GM19372 (cell line): ENCODE results near the gene ADAMTS4.

Experiments
- ATAC-seq: cut with Tn5 transposase; IDR thresholded peaks from one replicate; pipeline ENCODE4 v1.9.1; 2021; ENCODE audit warnings: mild to moderate bottlenecking, low read depth, moderate library complexity; ENCODE audit not compliant: unreplicated experiment

ADAMTS4 gene

DNA sequence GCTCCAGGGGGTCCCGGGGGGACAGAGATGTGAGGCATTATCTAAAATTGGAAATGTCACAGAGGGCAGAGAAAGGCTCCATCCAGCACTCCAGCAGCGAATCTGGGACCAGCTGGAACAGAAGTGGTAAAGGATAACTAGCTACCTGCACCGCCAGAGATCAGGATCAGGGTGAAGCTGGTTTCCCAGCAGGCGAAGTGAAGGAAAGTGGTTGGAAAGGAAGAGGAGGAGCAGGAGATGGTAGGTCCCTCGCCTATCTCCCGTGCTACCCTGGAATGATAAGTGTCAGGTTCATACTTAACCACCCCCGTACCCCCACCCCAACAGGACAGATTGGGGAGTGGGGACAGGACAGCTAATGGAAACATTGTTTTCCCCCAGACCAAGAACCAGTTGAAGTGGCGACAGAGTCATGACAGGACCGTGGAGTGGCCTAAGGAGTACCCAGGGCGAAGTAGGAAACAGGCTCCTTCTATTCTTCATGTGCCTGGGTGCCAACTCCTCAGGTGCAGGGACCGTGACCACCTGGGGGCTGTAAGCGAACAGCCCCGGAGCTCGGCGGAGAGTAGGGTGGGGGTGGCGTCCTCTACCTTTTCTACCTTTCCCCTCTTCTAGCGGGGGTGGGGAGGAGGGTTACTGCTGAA is 22.3 kb downstream of the ADAMTS4 start:
- ATAC-seq = no peak

DNA sequence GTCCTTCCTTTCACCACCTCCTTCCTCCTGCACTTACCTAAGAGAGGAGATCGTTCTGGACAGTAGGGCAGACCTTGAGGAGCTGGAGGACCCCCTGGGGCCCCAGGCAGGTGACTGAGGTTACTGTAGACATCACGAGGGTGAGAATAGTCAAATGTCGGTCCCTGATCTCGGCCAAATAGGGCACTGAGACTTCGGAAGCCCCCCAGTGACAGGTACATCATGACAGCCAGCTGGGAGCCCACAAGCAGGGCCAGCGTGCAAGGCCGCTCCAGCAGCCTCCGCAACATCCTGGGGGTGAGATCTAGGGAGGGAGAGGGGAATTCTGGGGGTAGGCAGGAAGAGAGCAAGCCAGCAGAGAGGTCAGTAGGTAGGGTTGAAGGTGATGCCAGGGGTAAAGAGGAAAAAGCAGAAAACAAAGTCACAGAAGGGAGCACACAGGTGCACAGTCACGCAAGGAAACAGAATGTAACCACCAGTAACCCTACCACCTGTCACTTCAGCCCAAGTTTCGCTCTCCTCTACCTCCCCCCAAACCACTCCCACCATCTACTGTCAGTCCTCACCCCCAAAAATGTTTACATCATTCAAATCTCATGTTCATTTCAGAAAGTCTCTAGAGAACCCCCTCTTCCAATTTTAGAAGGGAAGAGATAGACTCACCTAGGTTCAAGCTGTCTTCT is 22.9 kb downstream of the ADAMTS4 start:
- no peak for ATAC-seq

DNA sequence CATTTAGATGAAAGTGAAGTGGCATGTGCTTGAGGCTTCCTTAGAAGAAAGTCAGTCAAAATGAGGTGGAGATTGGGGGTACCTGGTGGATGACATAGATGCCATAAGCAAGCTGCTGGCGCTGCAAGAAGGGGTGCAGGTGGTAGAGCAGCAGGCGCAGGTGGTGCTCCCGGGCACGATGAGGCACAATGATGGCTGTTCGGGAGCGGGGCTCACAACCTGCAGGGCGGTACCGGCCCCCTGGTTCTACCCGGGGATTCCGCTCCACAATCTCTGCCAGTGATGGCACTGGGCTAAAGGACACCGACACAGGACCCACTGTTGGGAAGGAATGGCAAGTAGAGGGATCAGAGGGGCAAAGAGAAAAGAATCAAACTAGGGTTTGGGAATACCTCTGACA is 23.9 kb downstream of the ADAMTS4 start:
- ATAC-seq = no peak

DNA sequence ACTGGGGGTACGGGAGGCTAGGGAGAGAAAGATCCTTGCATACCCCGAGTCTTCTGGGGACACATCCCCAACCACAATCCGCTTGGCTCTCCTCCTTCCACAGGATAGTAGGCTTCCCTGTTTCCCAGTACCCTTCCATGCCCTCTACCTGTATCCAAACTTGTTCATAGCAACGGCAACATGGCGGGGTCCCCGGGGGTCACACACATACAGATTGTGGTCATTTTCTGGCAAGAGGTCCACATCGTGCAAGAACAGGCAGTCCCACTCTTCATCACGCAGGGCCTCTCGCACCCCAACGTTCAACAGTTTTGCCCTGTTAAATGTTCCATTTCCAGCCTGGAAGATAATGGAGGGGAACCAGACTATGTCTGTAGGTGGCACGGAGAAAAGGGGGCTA is 25.1 kb downstream of the ADAMTS4 start:
- no peak for ATAC-seq

DNA sequence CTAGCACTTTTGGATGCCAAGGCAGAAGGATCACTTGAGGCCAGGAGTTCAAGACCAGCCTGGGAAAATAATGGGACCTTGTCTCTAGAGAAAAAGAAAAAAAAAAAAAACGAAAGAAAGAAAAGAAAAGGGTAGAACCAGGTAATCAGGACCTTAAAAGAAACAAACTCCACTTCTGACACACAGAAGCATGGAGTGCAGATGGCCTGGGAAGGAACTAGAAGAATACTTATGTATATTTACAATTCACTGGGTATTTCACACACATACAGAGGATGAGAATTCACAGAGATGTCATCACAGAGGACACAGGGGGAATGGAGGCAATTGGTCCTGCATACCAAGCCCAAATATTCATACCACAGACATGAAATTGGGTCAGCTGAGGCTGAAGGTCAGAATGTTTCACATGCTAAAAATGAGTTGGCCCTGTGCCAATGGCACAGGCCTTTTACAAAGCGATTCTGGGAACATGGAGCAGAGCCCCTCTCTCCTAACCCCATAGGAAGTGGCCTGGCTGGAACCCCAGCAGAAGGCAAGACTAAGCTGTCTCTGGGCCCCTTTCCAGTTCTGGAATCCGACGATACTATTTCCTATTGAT is 26.0 kb downstream of the ADAMTS4 start:
- no peak for ATAC-seq

DNA sequence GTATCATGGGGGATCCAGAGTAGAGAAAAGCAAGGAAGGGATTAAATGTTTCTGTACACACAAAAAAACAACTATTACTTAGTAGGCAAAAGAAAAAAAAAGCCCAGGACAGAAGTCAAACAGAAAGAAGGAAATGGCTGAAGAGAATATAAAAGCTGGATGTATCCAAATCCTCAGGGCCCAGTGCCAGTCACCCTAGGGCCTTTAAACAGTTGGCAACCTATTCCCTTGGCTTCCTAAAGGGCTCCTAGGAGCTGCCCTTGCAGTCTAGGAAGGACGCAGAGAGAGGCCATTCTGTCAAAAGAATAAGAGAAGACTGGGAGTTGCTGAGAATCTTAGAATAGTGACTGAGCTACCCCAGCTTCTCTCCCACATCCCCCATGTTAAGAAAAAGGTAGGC is 26.5 kb downstream of the ADAMTS4 start:
- no peak for ATAC-seq

DNA sequence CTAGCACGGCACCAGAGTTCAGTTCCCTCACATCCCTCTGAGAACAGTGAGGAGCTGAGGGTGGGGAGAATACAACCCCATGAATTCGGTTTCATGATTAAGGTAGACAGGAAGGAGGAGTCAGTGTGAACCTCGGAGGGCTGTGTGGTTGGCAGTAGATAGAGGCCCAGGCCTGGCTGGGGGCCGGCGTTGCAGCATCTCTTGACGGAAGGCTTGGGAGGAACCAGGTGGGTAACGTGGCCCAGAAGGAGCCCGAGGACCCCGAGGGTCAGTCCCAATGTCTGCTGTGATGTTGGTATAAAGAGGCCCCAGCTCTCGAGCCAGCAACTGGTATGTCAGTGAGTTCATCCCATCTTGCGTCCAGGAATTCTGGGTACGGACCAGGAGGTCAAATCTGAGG is 27.2 kb downstream of the ADAMTS4 start:
- ATAC-seq = no peak

DNA sequence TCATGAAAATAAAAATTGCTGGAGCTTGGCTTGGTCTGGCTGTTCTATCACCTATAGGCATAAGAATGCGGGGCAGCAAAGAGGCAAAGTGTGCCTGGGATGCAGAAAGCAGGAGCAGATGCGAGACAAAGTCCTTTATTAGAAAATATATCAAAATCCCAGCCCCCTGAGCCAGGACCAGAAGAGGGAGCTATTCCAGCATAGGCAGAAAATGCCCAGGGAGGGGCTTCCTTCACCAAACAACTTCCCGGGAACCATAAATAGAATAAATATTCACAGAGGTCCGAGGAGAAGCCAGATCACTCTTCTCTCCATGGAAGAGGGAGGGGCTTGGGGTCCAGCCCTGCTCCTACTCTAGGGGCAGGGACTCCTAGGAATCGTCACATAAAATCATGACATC is 27.7 kb downstream of the ADAMTS4 start:
- no peak for ATAC-seq

DNA sequence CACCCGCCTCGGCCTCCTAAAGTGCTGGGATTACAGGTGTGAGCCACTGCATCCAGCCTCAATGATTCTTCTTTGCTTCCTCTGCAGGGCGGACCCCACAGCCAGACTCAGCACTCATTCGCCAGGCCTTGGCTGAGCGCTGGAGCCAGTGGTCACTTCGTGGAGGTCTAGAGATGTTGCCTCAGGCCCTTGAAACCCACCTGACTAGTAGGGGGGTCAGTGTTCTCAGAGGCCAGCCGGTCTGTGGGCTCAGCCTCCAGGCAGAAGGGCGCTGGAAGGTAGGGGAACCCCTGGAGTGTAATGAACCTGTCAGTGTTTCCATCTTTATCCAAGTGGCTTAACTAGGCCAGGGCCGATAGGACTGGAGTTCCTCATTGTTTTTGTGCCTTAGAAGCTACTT is 29.9 kb downstream of the ADAMTS4 start:
- ATAC-seq = no peak

DNA sequence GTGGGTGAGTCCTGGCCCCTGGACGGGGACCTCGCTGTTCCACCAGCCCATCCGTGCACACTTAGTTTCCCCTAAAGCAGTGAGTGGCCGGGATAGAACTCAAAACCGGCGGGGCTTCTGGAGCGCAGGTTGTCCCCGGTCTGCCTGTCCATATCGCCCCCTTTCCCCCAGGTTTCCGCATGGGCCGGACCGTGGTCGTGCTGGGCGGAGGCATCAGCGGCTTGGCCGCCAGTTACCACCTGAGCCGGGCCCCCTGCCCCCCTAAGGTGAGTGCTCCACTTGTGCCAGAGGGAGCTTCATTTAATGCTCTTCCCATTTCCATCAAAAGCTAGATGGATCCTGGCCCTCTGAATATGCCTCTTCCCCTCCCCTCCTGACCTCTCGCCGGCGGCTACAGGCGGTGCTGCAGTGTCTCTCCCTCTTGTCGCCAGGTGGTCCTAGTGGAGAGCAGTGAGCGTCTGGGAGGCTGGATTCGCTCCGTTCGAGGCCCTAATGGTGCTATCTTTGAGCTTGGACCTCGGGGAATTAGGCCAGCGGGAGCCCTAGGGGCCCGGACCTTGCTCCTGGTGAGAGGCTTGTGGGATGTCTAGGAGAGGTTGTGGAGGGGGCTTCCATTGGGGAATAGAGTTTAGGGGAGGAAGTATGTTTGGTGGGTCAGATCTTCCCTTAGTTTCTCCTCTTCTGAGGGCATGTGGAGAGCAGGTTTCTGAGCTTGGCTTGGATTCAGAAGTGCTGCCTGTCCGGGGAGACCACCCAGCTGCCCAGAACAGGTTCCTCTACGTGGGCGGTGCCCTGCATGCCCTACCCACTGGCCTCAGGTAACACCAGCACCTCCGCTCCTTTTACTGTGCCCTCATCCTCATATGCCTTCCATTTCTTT is 31.9 kb downstream of the ADAMTS4 start:
- ATAC-seq = no peak

DNA sequence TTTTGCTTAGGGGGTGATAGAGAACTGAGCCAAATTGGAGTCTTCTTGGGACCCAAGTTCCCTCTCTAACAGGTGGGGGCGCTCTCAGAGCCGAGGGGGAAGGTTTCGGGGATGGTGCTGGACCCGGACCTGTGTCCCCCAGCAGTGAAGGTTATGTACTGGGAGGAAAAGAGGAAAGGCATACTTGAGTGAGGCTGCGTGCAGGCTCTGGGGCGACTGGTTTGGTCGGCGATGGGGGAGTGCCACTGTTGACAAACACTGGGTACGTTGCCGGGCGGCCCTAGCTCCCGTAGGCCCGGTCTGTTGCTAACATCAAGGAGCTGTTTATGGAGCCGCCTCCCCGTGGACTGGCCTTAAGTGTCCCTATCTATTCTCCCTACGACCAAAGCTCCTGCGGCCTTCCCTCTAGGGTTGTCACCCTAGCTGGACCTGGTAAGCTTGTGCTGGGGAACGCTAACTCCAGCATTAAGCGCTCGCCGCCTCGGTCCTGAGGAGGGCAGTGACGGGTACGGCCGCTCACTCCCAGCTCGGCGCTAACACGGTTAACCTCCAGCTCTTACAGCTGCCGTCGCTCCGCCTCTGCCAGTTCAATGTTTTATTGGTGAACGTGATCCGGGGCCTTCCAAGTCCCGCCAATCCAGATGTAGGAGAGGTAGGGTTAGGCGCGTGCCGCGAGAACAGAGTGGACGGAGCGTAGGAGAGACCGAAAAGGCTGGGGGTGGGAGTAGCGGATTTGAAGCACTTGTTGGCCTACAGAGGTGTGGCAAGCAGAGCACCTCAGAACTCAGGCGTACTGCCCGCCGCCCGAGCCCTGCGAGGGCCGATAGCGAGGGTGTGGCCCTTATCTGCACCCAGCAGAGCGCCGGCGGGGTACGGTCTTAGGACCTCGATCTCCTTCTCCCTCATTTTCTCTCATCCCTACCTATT is 32.8 kb downstream of the ADAMTS4 start, which contains the start of gene PPOX:
PPOX (plus strand) TSS at position 685 of the 927 bp plus-strand sequence. CDS start 422 bp downstream, outside the sequence.
- ATAC-seq = peak; percentile 89

DNA sequence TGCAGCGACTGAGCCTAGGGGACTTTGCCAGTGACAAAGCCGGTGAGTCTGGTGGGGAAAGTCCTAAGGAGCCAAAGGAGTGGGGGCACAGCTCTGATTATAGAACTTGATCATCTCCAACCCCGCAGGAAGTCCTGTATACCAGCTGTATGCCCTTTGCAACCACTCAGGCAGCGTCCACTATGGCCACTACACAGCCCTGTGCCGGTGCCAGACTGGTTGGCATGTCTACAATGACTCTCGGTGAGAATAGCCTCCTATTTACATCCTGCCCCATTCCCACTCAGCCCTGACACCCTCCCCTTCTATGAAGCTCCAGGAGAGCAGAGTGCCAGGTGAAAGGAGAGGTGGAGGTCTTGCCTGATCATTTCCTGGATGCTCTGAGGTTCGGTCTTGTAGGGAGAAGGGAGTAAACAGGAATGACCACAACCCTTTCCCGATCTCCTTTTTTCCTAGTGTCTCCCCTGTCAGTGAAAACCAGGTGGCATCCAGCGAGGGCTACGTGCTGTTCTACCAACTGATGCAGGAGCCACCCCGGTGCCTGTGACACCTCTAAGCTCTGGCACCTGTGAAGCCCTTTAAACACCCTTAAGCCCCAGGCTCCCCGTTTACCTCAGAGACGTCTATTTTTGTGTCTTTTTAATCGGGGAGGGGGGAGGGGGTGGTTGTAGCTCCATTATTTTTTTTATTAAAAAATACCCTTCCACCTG is 33.8 kb downstream of the ADAMTS4 start:
- no peak for ATAC-seq

DNA sequence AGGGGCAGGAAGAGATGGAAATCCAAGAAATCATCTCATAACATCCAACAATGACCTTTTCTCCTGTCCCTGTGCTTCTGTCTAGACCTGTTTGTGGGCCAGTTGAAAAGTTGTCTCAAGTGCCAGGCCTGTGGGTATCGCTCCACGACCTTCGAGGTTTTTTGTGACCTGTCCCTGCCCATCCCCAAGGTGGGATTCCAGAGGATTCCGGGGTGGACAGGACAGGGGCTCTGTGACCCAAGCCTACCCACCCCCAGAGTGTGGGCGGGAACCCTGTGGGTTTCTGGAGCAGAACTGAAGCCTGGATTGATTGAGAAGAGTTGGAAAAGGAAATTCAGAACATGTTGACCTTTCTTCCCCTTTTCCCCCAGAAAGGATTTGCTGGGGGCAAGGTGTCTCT is 35.1 kb downstream of the ADAMTS4 start:
- no peak for ATAC-seq

DNA sequence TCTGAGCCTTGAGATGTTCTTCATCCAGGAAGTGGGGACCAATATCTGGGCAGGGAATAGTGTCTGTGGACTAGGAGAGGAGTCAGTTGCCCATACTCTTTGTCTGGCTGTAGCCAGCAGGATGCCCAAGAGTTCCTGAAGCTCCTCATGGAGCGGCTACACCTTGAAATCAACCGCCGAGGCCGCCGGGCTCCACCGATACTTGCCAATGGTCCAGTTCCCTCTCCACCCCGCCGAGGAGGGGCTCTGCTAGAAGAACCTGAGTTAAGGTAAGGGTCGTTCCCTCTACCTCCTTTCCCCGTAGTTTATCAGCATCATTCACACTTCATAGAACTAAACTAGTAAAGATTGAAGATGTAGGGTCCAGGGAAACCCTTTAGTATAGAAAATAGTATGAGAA is 36.0 kb downstream of the ADAMTS4 start:
- no peak for ATAC-seq

DNA sequence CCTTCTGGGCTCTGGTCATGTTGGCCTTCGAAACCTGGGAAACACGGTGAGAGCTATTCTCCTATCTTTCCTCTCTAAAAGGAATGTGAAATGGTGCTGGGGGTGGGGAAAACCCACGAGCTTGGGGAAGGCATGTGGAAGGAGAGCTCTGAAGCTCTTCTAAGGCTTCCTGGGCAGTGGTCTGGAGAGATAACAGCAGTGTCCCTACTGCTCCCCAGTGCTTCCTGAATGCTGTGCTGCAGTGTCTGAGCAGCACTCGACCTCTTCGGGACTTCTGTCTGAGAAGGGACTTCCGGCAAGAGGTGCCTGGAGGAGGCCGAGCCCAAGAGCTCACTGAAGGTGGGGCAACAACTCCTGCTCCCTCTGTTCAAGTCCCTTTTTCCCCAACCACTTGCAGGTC is 36.8 kb downstream of the ADAMTS4 start:
- no peak for ATAC-seq

DNA sequence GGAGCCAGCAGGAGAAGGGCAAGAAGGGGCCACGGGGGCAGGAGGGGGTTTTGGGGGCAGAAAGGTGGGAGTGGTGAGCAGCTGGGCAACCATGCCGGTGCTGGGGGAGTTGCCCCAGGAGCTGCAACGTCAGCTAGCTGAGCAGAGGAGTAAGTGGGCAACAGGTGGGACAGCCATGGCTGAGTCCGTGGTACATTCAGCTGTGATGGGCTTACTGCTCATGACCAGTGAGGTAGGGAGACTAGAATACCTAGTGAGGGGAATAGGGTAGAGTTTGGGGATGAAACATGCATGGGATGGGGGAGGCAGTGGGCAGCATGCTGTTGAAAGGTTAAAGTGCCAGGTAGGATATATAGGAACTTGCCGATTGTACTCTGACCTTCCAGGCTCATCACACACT is 37.2 kb downstream of the ADAMTS4 start:
- no peak for ATAC-seq

DNA sequence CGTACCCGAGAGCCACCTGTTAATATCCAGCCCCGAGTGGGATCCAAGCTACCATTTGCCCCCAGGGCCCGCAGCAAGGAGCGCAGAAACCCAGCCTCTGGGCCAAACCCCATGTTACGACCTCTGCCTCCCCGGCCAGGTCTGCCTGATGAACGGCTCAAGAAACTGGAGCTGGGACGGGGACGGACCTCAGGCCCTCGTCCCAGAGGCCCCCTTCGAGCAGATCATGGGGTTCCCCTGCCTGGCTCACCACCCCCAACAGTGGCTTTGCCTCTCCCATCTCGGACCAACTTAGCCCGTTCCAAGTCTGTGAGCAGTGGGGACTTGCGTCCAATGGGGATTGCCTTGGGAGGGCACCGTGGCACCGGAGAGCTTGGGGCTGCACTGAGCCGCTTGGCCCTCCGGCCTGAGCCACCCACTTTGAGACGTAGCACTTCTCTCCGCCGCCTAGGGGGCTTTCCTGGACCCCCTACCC is 38.1 kb downstream of the ADAMTS4 start:
- no peak for ATAC-seq

DNA sequence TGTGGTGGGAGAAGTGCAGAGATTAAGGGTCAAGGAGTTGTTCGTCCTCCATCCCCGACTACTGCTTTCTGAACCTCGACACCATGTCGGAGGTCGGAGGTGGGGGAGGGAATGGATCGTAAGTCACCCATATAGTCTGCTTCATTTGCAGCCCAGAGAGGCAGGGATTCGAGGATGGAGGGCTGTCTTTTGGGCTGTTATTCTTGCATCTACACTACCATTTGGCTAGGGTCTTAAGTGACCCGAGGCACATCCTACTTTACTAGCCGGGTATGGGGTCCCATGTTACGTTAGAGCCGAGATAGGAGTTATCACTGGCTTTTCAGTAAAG is 39.0 kb downstream of the ADAMTS4 start:
- ATAC-seq = no peak
